Epithelial cell of prostate (primary cell): Measurements from ENCODE around the gene RESP18.
"Not testable (repeated sequence)": the region's sequence is repeated elsewhere in the genome, so short reads cannot be mapped to it uniquely, and the experiment has no call there.

ENCODE experiments used
- DNase-seq: peaks from one replicate; pipeline ENCODE4 v3.0.0-alpha.2; 2011; ENCODE audit warnings: low read depth, low spot score
- H3K27ac ChIP-seq: fragments of 450-650 bp; 2 replicates; pipeline ENCODE4 v1.5.1; 2017; ENCODE audit warnings: mild to moderate bottlenecking

The RESP18 gene

DNA sequence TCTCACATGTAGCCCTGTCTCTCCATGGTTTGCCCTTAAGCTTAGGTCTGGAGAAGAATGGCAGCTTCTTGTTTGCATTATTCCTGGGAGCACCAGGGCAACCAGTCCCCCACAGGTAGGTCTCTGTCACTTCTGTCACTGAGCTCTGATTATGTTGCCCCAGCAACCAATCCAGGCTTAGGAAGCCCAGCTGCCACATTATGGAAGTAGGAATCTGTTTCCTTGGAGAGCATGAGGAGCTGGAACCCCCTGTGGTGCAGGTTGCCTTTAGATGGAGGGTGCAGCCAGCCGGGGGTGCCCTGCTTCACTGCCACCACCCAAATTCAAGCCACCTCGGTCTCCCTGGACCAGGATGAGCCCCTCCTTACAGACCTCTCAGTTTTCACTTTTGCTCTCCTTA is 4.8 kb downstream of the RESP18 start:
- no peak for DNase-seq
- no peak overlapping the region for H3K27ac ChIP-seq

- no peak overlapping the region for H3K27ac ChIP-seq
- DNase-seq: no peak
These were observed 6.8 kb downstream of the RESP18 start for GRCh38 chr2:219325657-219326315.

GRCh38 chr2:219325136-219325535 is 7.4 kb downstream of the RESP18 start:
- H3K27ac ChIP-seq: no peak overlapping the region
- DNase-seq: no peak

DNA sequence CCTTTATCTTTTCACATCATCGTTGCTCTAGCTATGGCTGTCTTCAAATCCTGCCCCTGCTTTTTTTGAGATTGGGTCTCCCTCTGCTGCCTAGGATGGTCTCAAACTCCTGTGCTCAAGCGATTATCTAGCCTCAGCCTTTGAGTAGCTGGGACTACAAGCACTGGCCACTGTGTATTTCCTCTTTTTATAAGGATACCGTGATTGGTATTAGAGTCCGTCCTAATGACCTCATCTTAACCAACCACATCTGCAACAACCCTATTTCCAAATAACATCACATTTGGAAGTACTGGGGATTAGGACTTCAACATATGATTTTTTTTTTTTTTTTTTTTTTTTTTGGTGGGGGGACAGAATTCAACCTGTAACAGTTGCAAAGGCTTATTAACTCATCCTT is 9.1 kb downstream of the RESP18 start:
- no peak for DNase-seq
- no peak overlapping the region for H3K27ac ChIP-seq

DNA sequence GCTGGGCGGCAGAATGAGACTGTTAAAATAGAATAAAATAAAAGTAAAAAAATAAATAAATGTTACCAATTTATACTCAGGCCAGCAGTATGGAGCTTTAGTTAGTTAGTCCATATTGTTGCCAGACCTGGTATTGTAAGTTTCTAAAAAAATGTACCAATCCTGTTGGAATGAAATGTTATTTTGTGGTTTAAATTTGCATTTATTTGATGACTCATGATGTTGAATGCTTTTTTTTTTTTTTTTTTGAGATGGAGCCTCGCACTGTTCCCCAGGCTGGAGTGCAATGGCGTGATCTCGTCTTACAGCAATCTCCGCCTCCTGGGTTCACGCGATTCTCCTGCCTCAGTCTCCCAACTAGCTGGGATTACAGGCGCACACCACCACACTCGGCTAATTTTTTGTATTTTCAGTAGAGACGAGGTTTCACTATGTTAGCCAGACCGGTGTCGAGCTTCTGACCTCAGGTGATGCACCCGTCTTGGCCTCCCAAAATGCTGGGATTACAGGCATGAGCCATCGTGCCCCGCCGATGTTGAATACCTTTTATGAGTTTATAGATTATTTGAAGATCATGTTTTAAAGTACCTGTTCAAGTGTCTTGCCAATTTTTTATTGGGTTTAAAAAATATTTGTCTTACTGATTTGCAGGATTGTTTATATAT is 17.6 kb downstream of the RESP18 start:
- no peak overlapping the region for H3K27ac ChIP-seq
- DNase-seq: no peak

DNA sequence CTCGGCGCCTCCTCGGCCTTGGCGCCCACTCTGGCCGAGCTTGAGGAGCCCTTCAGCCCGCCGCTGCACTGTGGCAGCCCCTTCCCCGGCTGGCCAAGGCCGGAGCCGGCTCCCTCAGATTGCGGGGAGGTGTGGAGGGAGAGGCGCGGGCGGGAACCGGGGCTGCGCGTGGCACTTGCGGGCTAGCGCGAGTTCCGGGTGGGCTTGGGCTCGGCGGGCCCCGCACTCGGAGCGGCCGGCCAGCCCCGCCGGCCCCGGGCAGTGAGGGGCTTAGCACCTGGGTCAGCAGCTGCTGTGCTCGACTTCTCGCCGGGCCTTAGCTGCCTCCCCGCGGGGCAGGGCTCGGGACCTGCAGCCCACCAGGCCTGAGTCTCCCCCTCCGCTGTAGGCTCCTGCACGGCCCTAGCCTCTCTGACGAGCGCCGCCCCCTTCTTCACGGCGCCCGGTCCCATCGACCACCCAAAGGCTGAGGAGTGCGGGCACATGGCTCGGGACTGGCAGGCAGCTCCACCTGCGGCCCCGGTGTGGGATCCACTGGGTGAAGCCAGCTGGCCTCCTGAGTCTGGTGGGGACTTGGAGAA is 19.8 kb downstream of the RESP18 start:
- DNase-seq, H3K27ac ChIP-seq: not testable (repeated sequence)

GRCh38 chr2:219309278-219309677 is 23.3 kb downstream of the RESP18 start, which contains the start of gene PTPRN:
PTPRN (minus strand) TSS chr2:219309401; CDS start chr2:219309332, 69 bp downstream.
- no peak within 1 kb of the TSS for H3K27ac ChIP-seq
- DNase-seq: no peak

DNA sequence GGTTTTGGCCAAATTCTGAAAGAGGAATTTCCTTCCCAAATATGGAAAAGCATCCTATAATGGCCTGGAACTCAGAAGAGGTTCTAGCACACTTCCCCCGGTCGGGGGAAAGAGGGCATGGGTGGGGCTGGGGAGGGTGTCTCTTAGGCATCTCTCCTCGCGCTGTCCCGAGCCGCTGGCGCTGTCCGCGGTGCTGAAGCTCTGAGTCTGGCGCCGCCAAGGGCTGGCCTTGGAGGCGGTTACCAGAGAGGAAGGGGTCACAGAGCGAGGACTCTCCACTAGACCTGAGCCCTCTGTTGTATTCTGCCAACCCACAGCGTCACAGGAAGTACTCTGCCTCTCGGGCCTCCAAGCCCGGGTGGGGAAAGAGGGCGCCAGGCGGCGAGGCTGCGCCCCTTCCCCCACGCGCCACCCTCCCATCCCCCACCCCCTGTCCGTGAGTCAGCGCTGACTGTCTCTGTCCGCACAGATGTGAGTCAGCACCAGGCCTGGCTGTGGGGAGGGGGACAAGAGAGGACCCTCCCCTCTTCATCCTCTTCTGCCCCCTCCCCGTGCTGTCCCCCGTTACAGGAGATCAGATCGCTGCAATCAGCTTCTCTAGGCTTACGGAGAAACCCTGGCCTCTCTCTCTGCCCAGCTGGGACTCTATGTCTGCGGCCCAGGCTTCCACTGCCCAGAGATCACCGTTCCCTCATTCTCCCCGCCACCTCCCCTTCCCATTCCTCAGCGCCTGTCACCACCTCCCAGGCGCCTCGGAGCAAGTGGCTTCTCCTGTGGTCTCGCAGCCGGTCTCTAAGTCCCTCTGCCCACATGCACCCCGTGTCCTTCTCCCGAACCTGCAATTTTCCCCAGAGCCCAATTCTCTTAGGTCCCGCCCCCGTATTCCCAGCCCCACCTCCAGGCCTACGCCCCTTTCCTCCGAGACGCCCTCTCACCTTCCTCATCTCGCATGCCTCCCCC is 24.1 kb downstream of the RESP18 start:
- no peak for DNase-seq
- no peak overlapping the region for H3K27ac ChIP-seq

DNA sequence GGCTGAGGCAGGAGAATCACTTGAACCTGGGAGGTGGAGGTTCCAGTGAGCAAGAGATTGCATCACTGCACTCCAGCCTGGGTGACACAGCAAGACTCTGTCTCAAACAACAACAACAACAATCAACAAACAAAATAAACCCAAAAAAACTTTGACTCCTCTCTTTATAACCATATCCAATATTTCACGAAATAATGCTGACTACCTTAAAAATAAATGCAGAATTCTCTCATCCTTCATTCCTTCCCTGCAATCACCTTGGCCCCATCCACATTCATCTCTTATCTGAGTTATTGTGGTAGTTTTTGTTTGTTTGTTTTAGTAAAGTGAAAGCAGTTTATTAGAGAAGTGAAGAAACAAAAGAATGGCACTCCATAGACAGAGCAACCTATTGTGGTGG is 26.5 kb downstream of the RESP18 start:
- no peak overlapping the region for H3K27ac ChIP-seq
- no peak for DNase-seq

- no peak for DNase-seq
These were observed 28.3 kb downstream of the RESP18 start for GRCh38 chr2:219304223-219304622.

DNA sequence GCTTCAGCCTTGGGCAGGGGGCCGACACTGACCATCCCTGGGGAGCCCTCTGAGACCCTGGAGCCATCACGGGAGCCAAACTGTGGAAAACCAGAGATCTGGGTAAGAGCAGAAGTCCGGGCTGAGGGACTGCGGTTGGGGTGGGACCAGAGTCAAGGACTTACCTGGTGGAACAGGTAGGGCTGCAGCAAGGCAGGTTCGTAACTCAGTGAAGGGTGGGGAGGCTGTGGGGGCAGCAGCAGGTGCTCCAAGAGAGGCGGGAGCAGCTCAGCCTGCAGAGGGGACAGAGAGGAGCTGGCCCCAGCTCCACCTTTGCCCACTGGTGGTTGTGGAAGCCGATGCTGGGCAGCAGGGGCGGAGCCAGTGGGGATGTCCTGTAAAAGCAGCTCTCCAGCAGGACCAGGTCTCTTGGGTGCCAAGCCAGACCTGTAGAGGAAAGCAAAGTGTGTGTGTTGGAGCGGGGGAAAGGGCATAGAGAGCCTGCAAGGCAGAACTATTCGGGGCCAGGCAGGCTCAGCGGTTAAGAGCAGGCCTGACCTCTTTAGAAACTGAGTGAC is 30.1 kb downstream of the RESP18 start:
- no peak for DNase-seq
- H3K27ac ChIP-seq: no peak overlapping the region

More at GRCh38 chr2:219304223-219304622, 28.3 kb downstream of the RESP18 start:
- H3K27ac ChIP-seq: no peak overlapping the region

- H3K27ac ChIP-seq: no peak overlapping the region
- DNase-seq: no peak
These were observed 32.5 kb downstream of the RESP18 start for GRCh38 chr2:219300022-219300421.

DNA sequence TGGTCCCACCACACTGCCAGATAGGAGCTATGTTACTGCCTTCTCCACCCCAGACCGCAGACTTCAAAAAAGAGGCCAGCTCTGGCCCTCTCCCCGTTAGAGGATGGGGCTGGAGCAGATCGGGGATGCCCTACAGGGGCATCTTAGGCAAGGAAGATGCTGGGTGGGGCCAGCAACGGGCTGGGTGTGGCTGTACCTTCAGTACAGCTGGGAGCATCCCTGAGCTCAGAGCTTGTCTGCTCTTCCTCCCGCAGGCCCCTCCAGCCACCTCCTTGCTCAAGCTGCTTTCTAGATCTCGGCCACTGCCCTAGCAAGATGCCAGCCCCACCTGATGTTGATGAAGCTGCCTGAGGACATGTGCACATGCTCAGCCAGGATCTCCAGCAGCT is 33.2 kb downstream of the RESP18 start:
- no peak for DNase-seq
- no peak overlapping the region for H3K27ac ChIP-seq

DNA sequence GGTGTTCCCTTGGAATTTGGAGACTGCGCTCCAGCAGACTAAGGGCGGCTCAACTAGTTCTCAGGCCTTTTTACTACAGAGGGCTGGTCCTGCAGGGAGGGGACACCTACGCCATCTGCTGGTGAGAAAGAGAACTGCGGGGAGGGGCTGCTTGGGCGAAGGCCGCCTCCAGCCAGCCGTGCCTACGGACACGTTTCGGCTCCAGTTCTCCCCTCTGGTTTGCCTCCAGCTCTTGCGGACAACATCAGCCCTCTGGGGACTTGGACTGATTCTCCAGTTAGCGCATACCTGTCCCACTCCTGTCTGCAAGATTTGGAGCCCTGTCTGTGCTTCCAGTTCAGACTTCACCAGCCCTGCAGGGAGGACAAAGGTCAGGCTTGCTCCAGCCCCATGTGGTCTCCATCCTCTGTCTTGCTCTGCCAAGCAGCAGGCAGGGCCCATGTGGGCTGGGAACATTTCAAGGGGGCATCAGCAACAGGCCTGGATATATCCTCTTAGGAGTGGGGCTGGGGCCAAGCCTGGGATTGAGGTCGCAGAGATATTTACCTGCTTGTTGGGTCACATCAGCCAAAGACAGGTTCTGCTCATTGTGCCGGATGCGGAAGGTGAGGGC is 33.7 kb downstream of the RESP18 start:
- DNase-seq: no peak

DNA sequence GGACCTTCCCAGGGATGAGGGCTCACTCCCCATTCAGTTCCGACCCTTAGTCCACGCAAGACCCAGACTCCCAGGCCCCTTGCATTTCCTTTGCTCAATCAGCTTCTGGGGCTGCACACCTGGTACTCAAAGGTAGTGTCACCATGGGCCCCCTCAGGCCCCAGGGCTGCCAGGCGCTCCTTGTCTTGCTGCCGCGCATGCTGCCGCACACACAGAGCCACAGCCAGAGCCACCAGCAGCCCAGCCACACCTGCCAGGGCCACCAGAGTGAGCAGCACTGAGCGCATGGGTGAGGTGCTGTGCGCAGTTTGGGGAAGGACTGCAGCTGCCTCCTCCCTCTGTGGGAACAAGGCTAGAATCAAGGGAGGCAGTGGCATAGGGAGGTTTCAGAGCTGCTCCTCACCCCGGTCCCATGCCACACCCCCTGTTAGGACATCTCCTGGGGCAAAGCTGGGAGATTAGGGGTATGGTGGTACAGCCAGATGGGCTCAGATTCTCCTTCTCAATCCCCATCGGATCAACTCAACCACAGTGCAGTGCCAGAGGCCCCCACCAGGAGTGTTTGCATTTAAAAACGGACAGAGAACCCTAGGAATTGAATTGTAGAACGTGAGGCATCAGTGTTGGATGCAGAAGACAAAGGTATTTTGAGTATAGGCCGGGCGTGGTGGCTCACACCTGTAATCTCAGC is 34.6 kb downstream of the RESP18 start:
- no peak for DNase-seq
- H3K27ac ChIP-seq: no peak overlapping the region

More for the DNA sequence above, 33.7 kb downstream of the RESP18 start:
- no peak overlapping the region for H3K27ac ChIP-seq

- DNase-seq: no peak
These were observed 35.7 kb downstream of the RESP18 start for GRCh38 chr2:219296631-219297391.

GRCh38 chr2:219296142-219296541 is 36.4 kb downstream of the RESP18 start:
- DNase-seq: no peak
- no peak overlapping the region for H3K27ac ChIP-seq

More at GRCh38 chr2:219296631-219297391, 35.7 kb downstream of the RESP18 start:
- H3K27ac ChIP-seq: no peak overlapping the region
